HEK293 (cell line): Measurements from ENCODE around the gene ERF.
A peak's percentile ranks its signal among the peaks of the same experiment; 100 is the strongest.

Experiments used
- CTCF ChIA-PET: fragments of 350-600 bp; formaldehyde crosslinking; extraction: SDS; loops from one replicate; lab custom pipeline; 2021; ENCODE audit warnings: antibody characterized with exemption; lab: Yijun Ruan, JAX
- POLR2A ChIA-PET: fragments of 300-600 bp; formaldehyde crosslinking; extraction: SDS; loops from one replicate; lab custom pipeline; 2020; ENCODE audit warnings: antibody characterized with exemption, inconsistent platforms; lab: Yijun Ruan, JAX
- H3K27ac ChIP-seq: fragments of 200-500 bp; sonication (Bioruptor generic); 2 replicates; pipeline ENCODE4 v1.5.1; 2014; ENCODE audit warnings: low read depth, low read length, control low read depth, inconsistent platforms; ENCODE audit errors: extremely low read depth
- H3K36me3 ChIP-seq, 2 experiments: fragments of 200-500 bp in 1 of 2; sonication (Bioruptor generic) in 1 of 2; 1 replicate in 1 of 2; 2 replicates in 1 of 2; pipeline ENCODE4 v1.5.1; 2014 to 2017; ENCODE audit warnings: inconsistent platforms in 2 of 2, low read length in 2 of 2; ENCODE audit not compliant: control insufficient read depth in 2 of 2, insufficient read depth in 1 of 2
- H3K4me1 ChIP-seq: fragments of 200-500 bp; sonication (Bioruptor generic); 2 replicates; pipeline ENCODE4 v1.5.1; 2014; ENCODE audit warnings: mild to moderate bottlenecking, low read length, inconsistent platforms; ENCODE audit not compliant: control insufficient read depth, insufficient read depth
- H3K4me3 ChIP-seq: 2 replicates; pipeline ENCODE4 v1.5.1; 2011; ENCODE audit warnings: low read depth, mild to moderate bottlenecking, control low read depth, low read length, moderate library complexity
- H3K9me3 ChIP-seq: fragments of 200-500 bp; sonication (Bioruptor generic); 2 replicates; pipeline ENCODE4 v1.5.1; 2014; ENCODE audit warnings: low read depth, low read length, inconsistent platforms; ENCODE audit not compliant: control insufficient read depth, insufficient read depth
- BCL6B ChIP-seq: fragments of 450-650 bp; formaldehyde crosslinking; IDR thresholded peaks from 2 replicates; pipeline ENCODE4 v1.5.1; 2017; ENCODE audit warnings: missing biosample characterization, missing genetic modification characterization
- FEZF1 ChIP-seq: fragments of 450-650 bp; formaldehyde crosslinking; IDR thresholded peaks from 2 replicates; pipeline ENCODE4 v1.5.1; 2016; ENCODE audit warnings: missing biosample characterization, missing genetic modification characterization
- GLIS2 ChIP-seq: fragments of 450-650 bp; formaldehyde crosslinking; IDR thresholded peaks from 2 replicates; pipeline ENCODE4 v1.5.1; 2016; ENCODE audit warnings: missing biosample characterization, missing genetic modification characterization
- KLF1 ChIP-seq: fragments of 450-650 bp; formaldehyde crosslinking; IDR thresholded peaks from 2 replicates; pipeline ENCODE4 v1.5.1; 2016; ENCODE audit warnings: missing biosample characterization, missing genetic modification characterization
- MYNN ChIP-seq: fragments of 450-650 bp; formaldehyde crosslinking; IDR thresholded peaks from 2 replicates; pipeline ENCODE4 v1.5.1; 2016; ENCODE audit warnings: missing biosample characterization, missing genetic modification characterization, borderline replicate concordance
- PATZ1 ChIP-seq: fragments of 450-650 bp; formaldehyde crosslinking; IDR thresholded peaks from 2 replicates; pipeline ENCODE4 v1.5.1; 2016; ENCODE audit warnings: missing biosample characterization, missing genetic modification characterization
- PRDM6 ChIP-seq: fragments of 450-650 bp; formaldehyde crosslinking; IDR thresholded peaks from 2 replicates; pipeline ENCODE4 v1.5.1; 2017; ENCODE audit warnings: missing biosample characterization, missing genetic modification characterization
- ZBTB20 ChIP-seq: fragments of 450-650 bp; formaldehyde crosslinking; IDR thresholded peaks from 2 replicates; pipeline ENCODE4 v1.5.1; 2016; ENCODE audit warnings: missing biosample characterization, missing genetic modification characterization
- ZFHX2 ChIP-seq: fragments of 450-650 bp; formaldehyde crosslinking; conservative IDR thresholded peaks from 2 replicates; pipeline ENCODE4 v1.5.1; 2016; ENCODE audit warnings: missing biosample characterization, missing genetic modification characterization
- ZNF398 ChIP-seq: fragments of 450-650 bp; formaldehyde crosslinking; IDR thresholded peaks from 2 replicates; pipeline ENCODE4 v1.5.1; 2017; ENCODE audit warnings: missing biosample characterization, missing genetic modification characterization
- ZNF664 ChIP-seq: fragments of 450-650 bp; formaldehyde crosslinking; IDR thresholded peaks from 2 replicates; pipeline ENCODE4 v1.5.1; 2016; ENCODE audit warnings: missing biosample characterization, missing genetic modification characterization
- ZNF677 ChIP-seq: fragments of 450-650 bp; IDR thresholded peaks from 2 replicates; pipeline ENCODE4 v1.5.0; 2018; ENCODE audit warnings: missing biosample characterization, mild to moderate bottlenecking, missing genetic modification characterization, moderate library complexity
- TF ChIP-seq, protein P1 (sequence below): fragments of 450-650 bp; formaldehyde crosslinking; IDR thresholded peaks from 2 replicates; pipeline ENCODE4 v1.5.1; 2016; ENCODE audit warnings: missing biosample characterization, missing genetic modification characterization
- TF ChIP-seq, protein P2 (sequence below): fragments of 450-650 bp; formaldehyde crosslinking; IDR thresholded peaks from 2 replicates; pipeline ENCODE4 v1.5.1; 2016; ENCODE audit warnings: missing biosample characterization, missing genetic modification characterization

Gene ERF

DNA sequence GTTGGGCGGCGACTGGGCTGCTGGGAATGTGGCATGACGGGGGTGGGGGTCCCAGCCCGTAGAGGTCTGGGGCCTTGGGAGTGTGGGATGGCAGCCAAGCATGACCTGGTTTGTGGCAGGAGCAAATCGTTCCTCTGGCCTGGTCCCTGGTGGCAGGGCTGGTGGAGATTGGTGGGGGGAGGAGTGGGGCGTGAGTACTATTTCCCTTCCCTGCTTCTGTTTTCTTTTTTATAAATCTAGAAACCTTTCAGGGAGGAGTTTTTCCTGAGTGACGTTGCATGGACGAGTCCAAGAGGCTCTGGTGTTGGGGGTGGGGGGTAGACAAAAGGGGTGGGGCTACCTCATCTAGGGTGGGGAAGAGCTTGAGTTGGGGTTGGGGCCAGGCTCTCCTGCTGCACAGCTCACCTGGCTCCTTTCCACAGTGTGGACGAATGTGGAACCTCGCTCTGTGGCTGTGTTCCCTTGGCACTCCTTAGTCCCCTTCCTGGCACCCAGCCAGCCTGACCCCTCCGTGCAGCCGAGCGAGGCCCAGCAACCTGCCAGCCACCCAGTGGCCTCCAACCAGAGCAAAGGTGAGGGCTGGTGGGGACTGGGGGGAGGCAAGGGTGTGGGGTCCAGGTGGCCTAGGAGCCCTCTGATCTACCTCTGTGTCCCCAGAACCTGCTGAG, 31.6 kb upstream of the ERF start:
- peaks cover 0 to 49% of the 10 kb centered on the region in 2 experiments; a peak in 2 of 3 replicates for H3K36me3 ChIP-seq
- CTCF ChIA-PET = interaction anchor here (0.6 to 0.9 kb wide), 2 partner anchors 9 to 30 kb away, joined by 3 read pairs; no protein-coding TSS in a partner anchor
- TF ChIP-seq ZFHX2 (tag by site-specific recombination) = 0 out of 2 replicates have a peak, but pooled peaks have one; percentile 30
- no peak for TF ChIP-seq ZNF664
- TF ChIP-seq, protein P1, sequence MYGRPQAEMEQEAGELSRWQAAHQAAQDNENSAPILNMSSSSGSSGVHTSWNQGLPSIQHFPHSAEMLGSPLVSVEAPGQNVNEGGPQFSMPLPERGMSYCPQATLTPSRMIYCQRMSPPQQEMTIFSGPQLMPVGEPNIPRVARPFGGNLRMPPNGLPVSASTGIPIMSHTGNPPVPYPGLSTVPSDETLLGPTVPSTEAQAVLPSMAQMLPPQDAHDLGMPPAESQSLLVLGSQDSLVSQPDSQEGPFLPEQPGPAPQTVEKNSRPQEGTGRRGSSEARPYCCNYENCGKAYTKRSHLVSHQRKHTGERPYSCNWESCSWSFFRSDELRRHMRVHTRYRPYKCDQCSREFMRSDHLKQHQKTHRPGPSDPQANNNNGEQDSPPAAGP = 0 out of 2 replicates have a peak, but pooled peaks have one; percentile 25
- no peak for TF ChIP-seq FEZF1
- no peak for TF ChIP-seq MYNN
- TF ChIP-seq PATZ1 = peak; percentile 84; the same call in 1 of the 2 replicates
- no peak for TF ChIP-seq PRDM6 (tag by site-specific recombination)
- 0 out of 2 replicates have a peak, but pooled peaks have one; percentile 30 for TF ChIP-seq ZBTB20 (tag by site-specific recombination)
- TF ChIP-seq KLF1 = 0 out of 2 replicates have a peak, but pooled peaks have one; percentile 44
- TF ChIP-seq ZNF398 = peak; percentile 45; the same call in 1 of the 2 replicates
- no peak for TF ChIP-seq BCL6B (tag by site-specific recombination)
- TF ChIP-seq GLIS2 (tag by site-specific recombination) = peak; percentile 32; the same call in 1 of the 2 replicates
- TF ChIP-seq, protein P2, sequence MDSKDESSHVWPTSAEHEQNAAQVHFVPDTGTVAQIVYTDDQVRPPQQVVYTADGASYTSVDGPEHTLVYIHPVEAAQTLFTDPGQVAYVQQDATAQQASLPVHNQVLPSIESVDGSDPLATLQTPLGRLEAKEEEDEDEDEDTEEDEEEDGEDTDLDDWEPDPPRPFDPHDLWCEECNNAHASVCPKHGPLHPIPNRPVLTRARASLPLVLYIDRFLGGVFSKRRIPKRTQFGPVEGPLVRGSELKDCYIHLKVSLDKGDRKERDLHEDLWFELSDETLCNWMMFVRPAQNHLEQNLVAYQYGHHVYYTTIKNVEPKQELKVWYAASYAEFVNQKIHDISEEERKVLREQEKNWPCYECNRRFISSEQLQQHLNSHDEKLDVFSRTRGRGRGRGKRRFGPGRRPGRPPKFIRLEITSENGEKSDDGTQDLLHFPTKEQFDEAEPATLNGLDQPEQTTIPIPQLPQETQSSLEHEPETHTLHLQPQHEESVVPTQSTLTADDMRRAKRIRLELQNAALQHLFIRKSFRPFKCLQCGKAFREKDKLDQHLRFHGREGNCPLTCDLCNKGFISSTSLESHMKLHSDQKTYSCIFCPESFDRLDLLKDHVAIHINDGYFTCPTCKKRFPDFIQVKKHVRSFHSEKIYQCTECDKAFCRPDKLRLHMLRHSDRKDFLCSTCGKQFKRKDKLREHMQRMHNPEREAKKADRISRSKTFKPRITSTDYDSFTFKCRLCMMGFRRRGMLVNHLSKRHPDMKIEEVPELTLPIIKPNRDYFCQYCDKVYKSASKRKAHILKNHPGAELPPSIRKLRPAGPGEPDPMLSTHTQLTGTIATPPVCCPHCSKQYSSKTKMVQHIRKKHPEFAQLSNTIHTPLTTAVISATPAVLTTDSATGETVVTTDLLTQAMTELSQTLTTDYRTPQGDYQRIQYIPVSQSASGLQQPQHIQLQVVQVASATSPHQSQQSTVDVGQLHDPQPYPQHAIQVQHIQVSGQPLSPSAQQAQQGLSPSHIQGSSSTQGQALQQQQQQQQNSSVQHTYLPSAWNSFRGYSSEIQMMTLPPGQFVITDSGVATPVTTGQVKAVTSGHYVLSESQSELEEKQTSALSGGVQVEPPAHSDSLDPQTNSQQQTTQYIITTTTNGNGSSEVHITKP (tag by site-specific recombination) = peak; percentile 68
- TF ChIP-seq ZNF677 (tag by site-specific recombination) = no peak

More for the DNA sequence above, 31.6 kb upstream of the ERF start:
- Histone ChIP-seq H3K4me3 (no peak overlapping the region), H3K4me1 (peaks cover 38% of the 10 kb centered on the region), H3K27ac (peak overlapping the region; percentile 82), H3K9me3 (no peaks in the 10 kb centered on the region)
- POLR2A ChIA-PET = interaction anchor here (1.5 to 2.1 kb wide), 2 partner anchors 10 to 44 kb away, joined by 4 read pairs; no protein-coding TSS in a partner anchor
